ENCODE results near the gene COBLL1. TPM values are rescaled to one million over a fixed set of nuclear protein-coding genes. Genes with fewer than 3 reads are reported as not detected.

COBLL1 gene
- total RNA-seq, 2 experiments from 2014 or later, result 0.53 TPM; not detected in 1

DNA sequence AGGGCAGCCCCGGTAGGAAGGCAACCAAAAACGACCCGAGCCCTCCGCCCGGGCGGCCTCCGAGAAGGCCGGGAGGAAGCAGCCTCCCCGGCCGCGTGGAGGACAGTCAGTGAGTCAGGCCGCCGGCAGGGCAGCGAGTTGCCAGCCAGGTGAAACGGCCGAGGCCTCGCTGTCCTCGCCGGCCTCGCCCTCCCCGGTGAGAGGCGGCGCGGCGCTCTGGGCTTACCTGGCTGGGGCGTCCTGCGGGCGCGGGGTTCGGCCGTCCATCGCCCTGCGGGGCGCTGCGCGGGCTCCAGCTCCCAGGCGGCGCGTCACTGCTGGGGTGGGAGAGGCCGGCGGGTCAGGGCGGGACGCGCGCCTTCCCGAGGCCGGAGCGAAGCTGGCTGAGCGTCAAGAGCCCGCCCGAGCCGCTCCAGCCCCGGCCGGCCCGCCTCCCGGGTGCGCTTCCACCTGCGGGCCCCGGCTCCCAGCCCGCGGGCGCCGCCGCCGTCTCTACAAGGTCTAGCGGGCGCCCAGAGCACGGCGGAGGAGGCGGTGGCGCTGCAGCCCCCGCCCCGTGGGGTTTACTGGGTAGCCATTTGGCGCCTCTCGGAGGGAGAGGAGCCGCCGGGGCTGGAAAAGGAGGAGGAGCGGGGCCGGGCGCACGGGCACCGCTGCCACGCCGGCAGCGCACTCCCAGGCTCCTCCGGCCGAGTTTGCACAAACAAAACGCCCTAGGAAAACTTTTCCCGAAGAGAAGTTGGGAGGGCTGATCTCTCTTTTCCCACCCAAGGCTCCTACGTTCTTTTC lies 499 bp downstream of the COBLL1 start:
- POLR2A ChIA-PET, result interaction anchor here (1.2 kb wide), 1 partner anchor 596 kb away, joined by 3 read pairs; no protein-coding TSS in a partner anchor
- no peak overlapping the region for H3K27ac ChIP-seq (ENCODE audit: low read depth in 1 of 2, low read length in 2 of 2)
- H3K36me3 ChIP-seq (ENCODE audit: insufficient read depth, low read length), result no peaks in the 10 kb centered on the region
- H3K4me3 ChIP-seq (ENCODE audit: low read length), result peak overlapping the region; percentile 50
- H3K9me3 ChIP-seq (ENCODE audit: control insufficient read depth in 1 of 2, insufficient read depth in 1 of 2, low read length in 2 of 2), result peaks cover 0 to 12% of the 10 kb centered on the region in 2 experiments
- Mint-ChIP-seq H3K4me1 (ENCODE audit: low read depth) (peaks cover 10% of the 10 kb centered on the region), H3K27me3 (peaks cover 66% of the 10 kb centered on the region), H3K4me3 (peak overlapping the region; percentile 20), H3K36me3 (ENCODE audit: low read depth) (no peaks in the 10 kb centered on the region), H3K9me3 (no peaks in the 10 kb centered on the region), H3K27ac (no peak overlapping the region)
- DNase-seq (peak in 2 of 14 experiments; percentile 26 to 29), ATAC-seq (ENCODE audit: poor library complexity) (peak; percentile 34)
- peaks cover 6% of the 10 kb centered on the region for H3K4me1 ChIP-seq (ENCODE audit: insufficient read depth, low read length)
- intact Hi-C loops (cut with DNase I, micrococcal nuclease), result no loop called here
- CTCF ChIA-PET, result no interaction called here
- H3K27me3 ChIP-seq (ENCODE audit: control insufficient read depth in 1 of 2, insufficient read depth in 2 of 2, low read length in 2 of 2), result peaks cover 17 to 39% of the 10 kb centered on the region in 2 experiments
- TF ChIP-seq, protein P1, sequence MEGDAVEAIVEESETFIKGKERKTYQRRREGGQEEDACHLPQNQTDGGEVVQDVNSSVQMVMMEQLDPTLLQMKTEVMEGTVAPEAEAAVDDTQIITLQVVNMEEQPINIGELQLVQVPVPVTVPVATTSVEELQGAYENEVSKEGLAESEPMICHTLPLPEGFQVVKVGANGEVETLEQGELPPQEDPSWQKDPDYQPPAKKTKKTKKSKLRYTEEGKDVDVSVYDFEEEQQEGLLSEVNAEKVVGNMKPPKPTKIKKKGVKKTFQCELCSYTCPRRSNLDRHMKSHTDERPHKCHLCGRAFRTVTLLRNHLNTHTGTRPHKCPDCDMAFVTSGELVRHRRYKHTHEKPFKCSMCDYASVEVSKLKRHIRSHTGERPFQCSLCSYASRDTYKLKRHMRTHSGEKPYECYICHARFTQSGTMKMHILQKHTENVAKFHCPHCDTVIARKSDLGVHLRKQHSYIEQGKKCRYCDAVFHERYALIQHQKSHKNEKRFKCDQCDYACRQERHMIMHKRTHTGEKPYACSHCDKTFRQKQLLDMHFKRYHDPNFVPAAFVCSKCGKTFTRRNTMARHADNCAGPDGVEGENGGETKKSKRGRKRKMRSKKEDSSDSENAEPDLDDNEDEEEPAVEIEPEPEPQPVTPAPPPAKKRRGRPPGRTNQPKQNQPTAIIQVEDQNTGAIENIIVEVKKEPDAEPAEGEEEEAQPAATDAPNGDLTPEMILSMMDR (IDR thresholded peaks at IDR 0.05), result no peak

DNA sequence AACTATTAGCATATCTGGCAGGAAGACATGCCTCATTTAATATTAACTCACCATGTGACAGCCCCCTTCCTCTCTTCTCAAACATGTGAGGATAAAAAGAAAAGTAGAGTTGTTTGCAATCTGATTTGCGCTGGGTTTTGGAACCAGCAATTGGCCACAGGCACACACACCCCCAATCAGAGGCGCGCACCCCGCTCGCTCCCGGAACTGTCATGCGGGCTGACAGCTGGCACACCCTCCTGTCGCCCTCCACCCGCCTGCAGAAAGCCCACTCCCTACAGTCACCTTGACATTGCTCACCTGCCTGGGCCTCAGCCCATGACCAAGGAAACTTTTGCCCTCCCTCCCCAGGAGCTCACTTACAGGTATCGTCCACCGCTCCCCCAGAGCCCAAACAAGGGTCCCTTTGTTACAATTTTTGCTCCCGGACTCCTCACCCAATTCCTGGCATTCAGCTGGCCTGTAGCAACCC lies 1.1 kb downstream of the COBLL1 start:
- CTCF ChIA-PET, result no interaction called here

DNA sequence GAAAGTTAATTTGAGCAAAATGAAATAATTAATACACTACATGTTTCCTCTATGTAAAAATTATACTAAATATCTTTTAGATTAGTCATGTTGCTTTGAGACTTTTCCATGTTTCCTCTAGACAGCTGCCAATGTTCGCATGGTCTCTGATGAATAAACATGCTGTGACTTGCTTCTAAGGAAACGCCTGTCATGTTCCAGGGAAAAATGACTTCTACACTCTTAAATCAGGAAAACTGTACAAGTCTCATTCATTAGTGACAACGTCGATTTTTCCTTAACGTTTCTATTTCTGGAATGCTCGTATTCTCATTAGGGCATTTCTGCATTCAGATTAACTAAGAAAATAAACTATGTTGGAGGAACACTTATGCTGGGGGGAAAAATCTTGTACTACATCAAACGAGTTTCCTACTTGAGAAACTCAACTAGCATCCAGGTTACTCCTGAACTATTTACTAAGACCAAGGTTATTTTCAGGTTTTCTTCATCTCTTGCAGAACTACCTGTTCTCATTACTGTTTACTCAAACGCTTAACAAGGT lies 1.6 kb downstream of the COBLL1 start:
- POLR2A ChIA-PET, result no interaction called here
- ATAC-seq (ENCODE audit: poor library complexity) (no peak), DNase-seq (no peak)
- Mint-ChIP-seq H3K36me3 (ENCODE audit: low read depth) (no peaks in the 10 kb centered on the region), H3K27me3 (peaks cover 60% of the 10 kb centered on the region), H3K9me3 (no peaks in the 10 kb centered on the region), H3K4me1 (ENCODE audit: low read depth) (peaks cover 10% of the 10 kb centered on the region), H3K4me3 (peak overlapping the region; percentile 74), H3K27ac (no peak overlapping the region)
- CTCF ChIA-PET, result no interaction called here
- intact Hi-C loops (cut with DNase I, micrococcal nuclease), result no loop called here
- H3K4me3 ChIP-seq (ENCODE audit: low read length), result no peak overlapping the region
- H3K27me3 ChIP-seq (ENCODE audit: control insufficient read depth in 1 of 2, insufficient read depth in 2 of 2, low read length in 2 of 2), result peaks cover 17 to 39% of the 10 kb centered on the region in 2 experiments
- H3K9me3 ChIP-seq (ENCODE audit: control insufficient read depth in 1 of 2, insufficient read depth in 1 of 2, low read length in 2 of 2), result peaks cover 0 to 12% of the 10 kb centered on the region in 2 experiments
- H3K27ac ChIP-seq (ENCODE audit: low read depth in 1 of 2, low read length in 2 of 2), result no peak overlapping the region
- H3K4me1 ChIP-seq (ENCODE audit: insufficient read depth, low read length), result peaks cover 6% of the 10 kb centered on the region
- TF ChIP-seq, protein P1 (IDR thresholded peaks at IDR 0.05), result no peak
- no peaks in the 10 kb centered on the region for H3K36me3 ChIP-seq (ENCODE audit: insufficient read depth, low read length)

More for the DNA sequence above, 1.1 kb downstream of the COBLL1 start:
- no peaks in the 10 kb centered on the region for H3K36me3 ChIP-seq (ENCODE audit: insufficient read depth, low read length)
- peaks cover 17 to 39% of the 10 kb centered on the region in 2 experiments for H3K27me3 ChIP-seq (ENCODE audit: control insufficient read depth in 1 of 2, insufficient read depth in 2 of 2, low read length in 2 of 2)
- Mint-ChIP-seq H3K36me3 (ENCODE audit: low read depth) (no peaks in the 10 kb centered on the region), H3K9me3 (no peaks in the 10 kb centered on the region), H3K27me3 (peaks cover 61% of the 10 kb centered on the region), H3K27ac (no peak overlapping the region), H3K4me3 (peak overlapping the region; percentile 74), H3K4me1 (ENCODE audit: low read depth) (peaks cover 10% of the 10 kb centered on the region)
- POLR2A ChIA-PET, result interaction anchor here (1.2 kb wide), 1 partner anchor 596 kb away, joined by 3 read pairs; no protein-coding TSS in a partner anchor
- peaks cover 0 to 12% of the 10 kb centered on the region in 2 experiments for H3K9me3 ChIP-seq (ENCODE audit: control insufficient read depth in 1 of 2, insufficient read depth in 1 of 2, low read length in 2 of 2)
- no peak overlapping the region for H3K27ac ChIP-seq (ENCODE audit: low read depth in 1 of 2, low read length in 2 of 2)
- H3K4me1 ChIP-seq (ENCODE audit: insufficient read depth, low read length), result peaks cover 6% of the 10 kb centered on the region
- H3K4me3 ChIP-seq (ENCODE audit: low read length), result peak overlapping the region; percentile 11
- DNase-seq (peak in 1 of 14 experiments; percentile 7), ATAC-seq (ENCODE audit: poor library complexity) (no peak)
- TF ChIP-seq, protein P1 (IDR thresholded peaks at IDR 0.05), result no peak
- intact Hi-C loops (cut with DNase I, micrococcal nuclease), result no loop called here

All from CD4-positive, alpha-beta T cell (primary cell).